ENCODE measurements around the gene MPV17L2.

- no peak for TF ChIP-seq POLR2A (IDR thresholded peaks at IDR 0.05)
- no peak for TF ChIP-seq POLR2AphosphoS5 (IDR thresholded peaks at IDR 0.05)
- TF ChIP-seq CTCF (IDR thresholded peaks at IDR 0.05) = no peak
- no peak for TF ChIP-seq EP300 (IDR thresholded peaks at IDR 0.05)
Observed at GRCh38 chr19:18224525-18225354, 31.7 kb downstream of the MPV17L2 start.
